Measurements from ENCODE around the gene QARS1.

- TF ChIP-seq CTCF (IDR thresholded peaks at IDR 0.05) (no peak), POLR2A (IDR thresholded peaks at IDR 0.05) (no peak)
These were observed 47.3 kb downstream of the QARS1 start for GRCh38 chr3:49057268-49057667.

All from breast epithelium (tissue), 3 donors.